ENCODE data around the gene CATSPERZ. TPM values are rescaled to one million over a fixed set of nuclear protein-coding genes. Genes with fewer than 3 reads are reported as not detected.

Gene CATSPERZ
- total RNA-seq, 2 donors from 2014 or later: not detected

- Mint-ChIP-seq H3K4me1 (peaks cover 8% of the 10 kb centered on the region), H3K27me3 (no peaks in the 10 kb centered on the region), H3K27ac (no peak overlapping the region)
Observed at GRCh38 chr11:64341851-64342791, 42.0 kb downstream of the CATSPERZ start.

GRCh38 chr11:64342869-64343745, 42.9 kb downstream of the CATSPERZ start:
- no peak for ATAC-seq (replicated peaks)
- peak overlapping the region; percentile 96 for H3K4me3 Mint-ChIP-seq
- no peak overlapping the region for H3K27ac Mint-ChIP-seq
- H3K27me3 Mint-ChIP-seq: no peaks in the 10 kb centered on the region
- peaks cover 8% of the 10 kb centered on the region for H3K4me1 Mint-ChIP-seq
- peaks cover 62% of the 10 kb centered on the region for H3K36me3 Mint-ChIP-seq (ENCODE audit: low read depth)
- no peaks in the 10 kb centered on the region for H3K9me3 Mint-ChIP-seq

More at GRCh38 chr11:64341851-64342791, 42.0 kb downstream of the CATSPERZ start:
- Mint-ChIP-seq H3K9me3 (no peaks in the 10 kb centered on the region), H3K4me3 (peak overlapping the region; percentile 96), H3K36me3 (ENCODE audit: low read depth) (peaks cover 61% of the 10 kb centered on the region)
- ATAC-seq (replicated peaks): peak; percentile 63

GRCh38 chr11:64343767-64344559, 43.8 kb downstream of the CATSPERZ start:
- H3K36me3 Mint-ChIP-seq (ENCODE audit: low read depth): peaks cover 61% of the 10 kb centered on the region
- H3K4me1 Mint-ChIP-seq: peaks cover 8% of the 10 kb centered on the region
- ATAC-seq (replicated peaks): no peak
- H3K27me3 Mint-ChIP-seq: no peaks in the 10 kb centered on the region
- H3K9me3 Mint-ChIP-seq: no peaks in the 10 kb centered on the region
- no peak overlapping the region for H3K4me3 Mint-ChIP-seq
- H3K27ac Mint-ChIP-seq: no peak overlapping the region

- H3K27me3 Mint-ChIP-seq: no peaks in the 10 kb centered on the region
- ATAC-seq (replicated peaks): no peak
- H3K4me3 Mint-ChIP-seq: no peak overlapping the region
- H3K9me3 Mint-ChIP-seq: no peaks in the 10 kb centered on the region
- no peaks in the 10 kb centered on the region for H3K4me1 Mint-ChIP-seq
- peaks cover 59% of the 10 kb centered on the region for H3K36me3 Mint-ChIP-seq (ENCODE audit: low read depth)
- H3K27ac Mint-ChIP-seq: no peak overlapping the region
Observed at GRCh38 chr11:64344787-64345186, 44.6 kb downstream of the CATSPERZ start.

GRCh38 chr11:64347193-64347867, 47.2 kb downstream of the CATSPERZ start:
- no peaks in the 10 kb centered on the region for H3K4me1 Mint-ChIP-seq
- no peaks in the 10 kb centered on the region for H3K27me3 Mint-ChIP-seq
- H3K36me3 Mint-ChIP-seq (ENCODE audit: low read depth): peaks cover 47% of the 10 kb centered on the region
- H3K27ac Mint-ChIP-seq: peak overlapping the region; percentile 33
- no peak for ATAC-seq (replicated peaks)
- H3K9me3 Mint-ChIP-seq: no peaks in the 10 kb centered on the region
- no peak overlapping the region for H3K4me3 Mint-ChIP-seq

- Mint-ChIP-seq H3K9me3 (no peaks in the 10 kb centered on the region), H3K27ac (no peak overlapping the region), H3K36me3 (ENCODE audit: low read depth) (peaks cover 47% of the 10 kb centered on the region), H3K4me3 (no peak overlapping the region), H3K27me3 (no peaks in the 10 kb centered on the region), H3K4me1 (no peaks in the 10 kb centered on the region)
- ATAC-seq (replicated peaks): no peak
Observed at GRCh38 chr11:64348383-64349024, 48.3 kb downstream of the CATSPERZ start.

- ATAC-seq (replicated peaks): no peak
- H3K4me1 Mint-ChIP-seq: no peaks in the 10 kb centered on the region
- H3K36me3 Mint-ChIP-seq (ENCODE audit: low read depth): peaks cover 47% of the 10 kb centered on the region
- H3K4me3 Mint-ChIP-seq: no peak overlapping the region
- no peaks in the 10 kb centered on the region for H3K9me3 Mint-ChIP-seq
- H3K27me3 Mint-ChIP-seq: no peaks in the 10 kb centered on the region
- H3K27ac Mint-ChIP-seq: no peak overlapping the region
Observed at GRCh38 chr11:64349025-64349387, 48.8 kb downstream of the CATSPERZ start.

GRCh38 chr11:64349404-64349803, 49.2 kb downstream of the CATSPERZ start:
- H3K27me3 Mint-ChIP-seq: no peaks in the 10 kb centered on the region
- H3K27ac Mint-ChIP-seq: no peak overlapping the region
- H3K9me3 Mint-ChIP-seq: no peaks in the 10 kb centered on the region
- no peaks in the 10 kb centered on the region for H3K4me1 Mint-ChIP-seq
- H3K4me3 Mint-ChIP-seq: no peak overlapping the region
- ATAC-seq (replicated peaks): no peak
- H3K36me3 Mint-ChIP-seq (ENCODE audit: low read depth): peaks cover 47% of the 10 kb centered on the region

- Mint-ChIP-seq H3K4me3 (no peak overlapping the region), H3K27me3 (no peaks in the 10 kb centered on the region), H3K4me1 (no peaks in the 10 kb centered on the region), H3K9me3 (no peaks in the 10 kb centered on the region), H3K36me3 (ENCODE audit: low read depth) (peaks cover 36% of the 10 kb centered on the region), H3K27ac (no peak overlapping the region)
- peak; percentile 16 for ATAC-seq (replicated peaks)
Observed at GRCh38 chr11:64351136-64351631, 51.0 kb downstream of the CATSPERZ start.

- H3K9me3 Mint-ChIP-seq: no peaks in the 10 kb centered on the region
- H3K4me3 Mint-ChIP-seq: no peak overlapping the region
- H3K27me3 Mint-ChIP-seq: no peaks in the 10 kb centered on the region
- H3K4me1 Mint-ChIP-seq: peaks cover 5% of the 10 kb centered on the region
- ATAC-seq (replicated peaks): no peak
- H3K27ac Mint-ChIP-seq: no peak overlapping the region
- H3K36me3 Mint-ChIP-seq (ENCODE audit: low read depth): peaks cover 31% of the 10 kb centered on the region
Observed at GRCh38 chr11:64352099-64352994, 52.2 kb downstream of the CATSPERZ start.

- Mint-ChIP-seq H3K27ac (no peak overlapping the region), H3K27me3 (no peaks in the 10 kb centered on the region), H3K4me1 (peaks cover 12% of the 10 kb centered on the region), H3K36me3 (ENCODE audit: low read depth) (peaks cover 31% of the 10 kb centered on the region), H3K4me3 (no peak overlapping the region), H3K9me3 (no peaks in the 10 kb centered on the region)
- no peak for ATAC-seq (replicated peaks)
Observed at GRCh38 chr11:64352995-64353714, 53.0 kb downstream of the CATSPERZ start.

Measured in activated T-helper 17 cell treated with anti-CD3 and anti-CD28 coated beads, Interleukin-2, amount 50 U/mL, for 72 hours (primary cell).